NCI-H1417 (cell line): ENCODE measurements around the gene ITPR3.

ENCODE experiments used
- DNase-seq, 3 experiments: peaks; one replicate each; lab custom pipeline; 2025; lab: John Stamatoyannopoulos, UW

The ITPR3 gene

DNA sequence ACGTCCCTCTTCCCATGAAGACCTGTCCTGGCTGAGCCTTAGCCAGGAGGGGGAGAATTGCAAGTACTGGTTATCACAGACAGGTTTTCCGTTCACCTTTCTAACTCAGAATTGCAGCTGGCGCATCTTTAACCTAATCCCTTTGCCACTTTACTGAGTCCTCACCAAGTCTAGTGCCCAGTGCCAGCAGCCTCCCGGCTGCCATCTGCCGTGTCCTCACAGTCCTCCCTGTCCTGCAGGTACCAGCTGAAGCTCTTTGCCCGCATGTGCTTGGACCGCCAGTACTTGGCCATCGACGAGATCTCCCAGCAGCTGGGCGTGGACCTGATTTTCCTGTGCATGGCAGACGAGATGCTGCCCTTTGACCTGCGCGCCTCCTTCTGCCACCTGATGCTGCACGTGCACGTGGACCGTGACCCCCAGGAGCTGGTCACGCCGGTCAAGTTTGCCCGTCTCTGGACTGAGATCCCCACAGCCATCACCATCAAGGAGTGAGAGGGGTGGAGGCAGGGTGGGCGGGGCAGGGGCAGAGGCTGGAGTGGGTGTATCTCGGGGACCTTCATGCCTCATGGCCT is 49.1 kb downstream of the ITPR3 start:
- DNase-seq: no peak

DNA sequence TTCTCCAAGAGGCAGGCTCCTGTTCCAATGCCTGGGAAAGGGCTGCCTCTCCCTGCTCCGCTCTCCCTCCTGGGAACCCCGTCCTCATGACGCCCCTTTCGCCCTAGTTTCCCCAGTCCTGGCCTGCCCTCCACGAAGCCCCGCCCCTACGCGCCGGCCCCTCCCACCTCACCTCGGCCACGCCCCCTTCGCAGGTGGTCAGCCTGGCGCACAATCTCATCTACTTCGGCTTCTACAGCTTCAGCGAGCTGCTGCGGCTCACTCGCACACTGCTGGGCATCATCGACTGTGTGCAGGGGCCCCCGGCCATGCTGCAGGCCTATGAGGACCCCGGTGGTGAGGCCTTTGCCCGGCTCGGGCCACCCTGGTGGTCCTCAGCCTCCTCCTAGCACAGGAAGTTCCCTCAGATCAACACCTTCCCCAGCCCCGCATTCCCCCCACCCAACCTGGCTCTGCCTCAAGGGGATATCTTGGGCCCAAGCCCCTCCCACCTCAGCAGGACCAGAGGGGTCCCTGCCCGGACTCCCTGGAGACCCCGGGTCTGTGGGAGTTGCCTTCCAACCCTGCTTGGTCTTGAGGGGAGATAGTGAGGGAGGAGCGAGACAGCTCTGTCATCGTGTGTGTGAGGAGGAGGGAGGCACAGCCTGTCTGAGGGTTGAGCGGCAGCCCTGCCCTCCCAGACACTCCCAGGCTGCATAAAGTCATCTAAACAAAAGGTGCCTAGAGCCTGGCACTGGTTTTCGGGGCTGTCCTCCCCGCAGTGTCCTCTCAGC is 50.0 kb downstream of the ITPR3 start:
- DNase-seq: no peak

DNA sequence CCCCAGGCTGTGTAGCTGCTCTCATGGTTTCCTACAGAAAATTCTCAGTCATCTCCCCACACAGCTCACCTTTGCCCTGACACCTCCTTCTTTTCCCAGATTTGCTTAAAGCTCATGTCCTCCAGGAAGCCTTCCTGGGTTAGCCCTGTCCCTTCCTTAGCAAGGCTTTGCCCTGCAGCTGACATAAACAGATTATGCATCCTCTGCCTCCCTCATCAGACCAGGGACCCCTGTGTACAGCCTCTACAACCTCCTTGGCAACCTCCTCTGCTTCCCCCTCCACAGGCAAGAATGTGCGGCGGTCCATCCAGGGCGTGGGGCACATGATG is 50.6 kb downstream of the ITPR3 start:
- DNase-seq: no peak

DNA sequence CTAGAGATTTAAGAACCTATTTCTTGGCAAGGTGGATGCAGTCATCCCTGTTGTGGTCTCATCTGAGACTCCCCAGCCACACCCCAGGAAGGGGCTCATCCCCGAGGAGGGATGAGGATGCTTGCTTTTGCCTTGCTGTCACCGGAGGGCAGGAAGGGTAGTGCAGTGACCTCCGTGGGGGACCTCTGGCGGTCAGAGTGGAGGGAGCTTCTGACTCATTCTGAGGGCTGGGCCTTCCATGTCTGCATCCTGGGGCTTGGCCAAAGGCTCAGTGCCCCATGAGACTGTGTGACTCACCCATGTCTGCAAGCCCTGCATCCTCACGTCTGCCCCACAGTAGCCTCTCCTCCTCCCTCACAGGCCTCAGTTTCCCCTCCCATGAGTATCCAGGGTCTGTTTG is 51.7 kb downstream of the ITPR3 start:
- no peak for DNase-seq

DNA sequence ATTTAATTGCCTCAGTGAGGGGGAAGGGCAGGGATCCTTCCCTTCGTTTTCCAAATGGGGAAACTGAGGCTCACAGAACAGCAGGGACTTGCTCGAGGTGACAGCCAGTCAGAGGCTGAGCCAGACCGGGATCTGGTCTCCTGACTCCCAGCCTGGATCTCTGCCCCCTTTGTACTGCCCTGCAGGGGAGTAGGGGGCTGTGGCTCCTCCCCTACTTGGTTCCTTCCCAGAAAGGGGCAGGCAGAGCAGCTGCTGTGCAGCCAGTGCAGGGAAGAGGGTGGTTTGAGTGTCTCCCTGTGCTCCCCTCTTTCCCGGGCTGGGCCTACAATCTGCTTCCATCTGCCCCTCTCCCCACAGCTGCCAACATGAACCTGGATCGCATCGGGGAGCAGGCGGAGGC is 52.7 kb downstream of the ITPR3 start:
- DNase-seq: no peak

DNA sequence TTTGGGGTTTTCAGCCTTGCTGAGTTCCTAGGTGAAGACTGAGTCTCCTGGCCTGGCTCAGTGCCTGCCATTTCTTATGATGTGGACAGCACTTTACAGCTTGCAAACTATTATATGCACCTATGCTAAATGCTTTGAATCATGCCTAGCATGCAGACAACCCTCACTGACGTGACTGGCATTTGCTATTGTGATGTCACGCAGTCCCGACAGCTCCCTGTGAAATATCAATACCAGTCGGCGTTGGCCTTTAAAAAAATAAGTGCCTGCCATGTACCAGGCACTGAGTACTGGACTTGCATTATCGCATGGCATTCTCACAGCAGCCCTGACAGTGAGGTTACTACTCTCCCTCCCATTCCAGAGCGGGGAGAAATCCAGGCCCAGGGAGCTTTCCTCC is 54.8 kb downstream of the ITPR3 start:
- no peak for DNase-seq

DNA sequence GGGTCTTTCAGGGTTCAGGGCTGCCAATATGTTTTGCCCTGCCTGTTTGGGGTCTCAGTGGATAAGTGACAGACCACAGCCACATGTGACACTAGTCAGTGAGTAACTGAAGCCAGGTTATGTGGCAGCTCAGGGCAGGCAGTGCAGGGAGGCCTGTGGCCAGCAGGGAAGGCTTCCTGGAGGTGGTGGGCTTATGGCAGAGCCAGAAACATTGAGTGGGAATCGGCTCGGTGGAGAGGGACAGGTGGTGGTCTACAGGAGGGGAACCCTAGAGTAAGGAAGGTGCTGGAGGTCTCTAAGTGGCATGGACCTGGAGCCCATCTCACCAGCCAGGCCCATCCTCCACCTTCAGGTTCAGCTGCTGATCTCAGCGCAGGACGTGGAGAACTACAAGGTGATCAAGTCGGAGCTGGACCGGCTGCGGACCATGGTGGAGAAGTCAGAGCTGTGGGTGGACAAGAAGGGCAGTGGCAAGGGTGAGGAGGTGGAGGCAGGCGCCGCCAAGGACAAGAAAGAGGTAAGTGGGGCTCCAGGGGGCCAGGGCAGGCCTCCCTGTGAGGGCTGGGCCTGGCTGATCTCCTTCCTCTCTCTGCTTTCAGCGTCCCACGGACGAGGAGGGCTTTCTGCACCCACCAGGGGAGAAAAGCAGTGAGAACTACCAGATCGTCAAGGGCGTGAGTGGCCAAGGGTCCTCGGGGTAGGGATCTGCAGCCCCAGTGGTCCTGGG is 55.5 kb downstream of the ITPR3 start:
- no peak for DNase-seq

DNA sequence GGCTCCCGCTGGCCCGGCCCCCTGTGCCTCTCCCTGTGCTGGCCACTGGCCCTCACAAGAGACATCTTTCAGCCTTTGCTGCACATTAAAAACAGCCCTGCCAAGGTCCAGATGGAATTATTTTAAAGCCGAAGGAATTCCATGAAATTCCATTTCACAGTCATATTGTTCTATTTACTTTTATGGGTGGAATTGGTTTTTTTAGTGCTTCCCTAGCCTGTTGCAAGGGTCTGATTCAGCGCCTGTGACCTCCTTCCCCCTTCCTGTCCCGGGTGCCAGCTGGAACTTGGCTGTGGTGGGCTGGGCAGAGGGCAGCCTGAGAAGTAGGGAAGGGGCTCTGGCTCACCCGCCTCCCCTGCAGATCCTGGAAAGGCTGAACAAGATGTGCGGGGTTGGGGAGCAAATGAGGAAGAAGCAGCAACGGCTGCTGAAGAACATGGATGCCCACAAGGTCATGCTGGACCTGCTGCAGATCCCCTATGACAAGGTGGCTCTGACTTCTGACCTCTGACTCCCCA is 56.1 kb downstream of the ITPR3 start:
- no peak for DNase-seq

DNA sequence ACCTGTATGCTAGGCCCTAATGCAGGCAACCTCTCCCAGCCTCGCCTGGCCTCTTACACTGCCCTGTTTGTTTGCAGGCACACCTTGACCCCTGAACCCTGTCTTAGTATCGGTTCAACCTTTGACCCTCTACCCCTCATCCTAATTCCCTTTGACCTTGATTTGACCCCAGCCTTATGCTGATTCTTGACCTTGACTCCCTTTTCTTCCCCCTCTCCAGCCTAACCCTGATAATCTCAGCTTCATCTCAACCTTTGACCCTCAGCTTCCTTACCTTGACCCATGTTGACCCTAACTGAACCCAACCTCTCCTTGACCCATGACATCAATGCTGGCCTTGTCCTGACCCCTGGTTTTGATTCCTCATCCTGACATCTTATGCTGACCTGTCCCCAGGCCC is 56.6 kb downstream of the ITPR3 start:
- DNase-seq: no peak

DNA sequence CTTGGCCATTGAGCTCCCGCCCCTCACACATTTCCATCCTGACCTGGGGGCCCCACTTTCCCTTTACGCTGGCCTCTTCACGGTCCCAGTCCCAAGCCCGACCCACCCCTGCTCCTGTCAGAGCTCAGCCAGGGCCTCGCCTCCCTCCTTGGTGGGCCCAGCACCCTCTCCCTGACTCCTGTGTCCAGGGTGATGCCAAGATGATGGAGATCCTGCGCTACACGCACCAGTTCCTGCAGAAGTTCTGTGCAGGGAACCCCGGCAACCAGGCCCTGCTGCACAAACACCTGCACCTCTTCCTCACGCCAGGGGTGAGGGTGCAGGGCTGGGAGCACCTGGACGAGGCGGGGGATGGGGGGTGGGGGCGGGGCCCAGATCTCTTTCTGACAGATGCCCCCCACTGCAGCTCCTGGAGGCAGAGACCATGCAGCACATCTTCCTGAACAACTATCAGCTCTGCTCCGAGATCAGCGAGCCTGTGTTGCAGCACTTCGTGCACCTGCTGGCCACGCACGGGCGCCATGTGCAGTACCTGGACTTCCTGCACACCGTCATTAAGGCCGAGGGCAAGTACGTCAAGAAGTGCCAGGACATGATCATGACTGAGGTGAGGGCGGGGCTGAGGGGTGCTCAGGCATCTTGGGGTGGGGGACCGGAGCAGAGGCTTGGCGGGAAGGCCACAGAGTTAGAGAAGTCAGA is 57.3 kb downstream of the ITPR3 start:
- DNase-seq: no peak

DNA sequence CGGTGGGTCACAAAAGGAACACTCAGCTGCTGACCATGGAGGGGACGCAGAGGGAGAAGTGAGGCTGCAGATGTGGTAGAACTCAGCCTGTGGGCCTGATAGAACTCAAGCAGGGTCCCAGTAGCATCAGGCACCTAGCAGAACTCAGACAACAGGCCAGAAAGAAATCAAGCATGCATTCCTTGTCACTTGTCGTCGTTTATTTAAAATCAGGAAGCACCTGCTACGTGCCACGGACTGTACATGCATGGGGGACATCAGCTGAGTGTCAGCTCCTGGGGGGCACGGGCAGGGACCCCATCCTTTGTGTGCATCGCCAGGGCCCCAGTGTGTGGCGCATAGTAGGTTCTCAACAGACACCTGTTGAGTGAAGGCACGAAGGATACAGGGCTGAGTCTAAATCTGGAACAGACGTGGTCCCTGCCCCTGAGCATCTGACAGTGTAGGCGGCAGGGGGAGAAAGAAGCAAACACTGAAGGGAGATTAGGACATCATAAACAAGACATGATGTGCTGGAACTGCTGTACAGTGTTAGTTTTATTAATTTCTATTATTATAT is 57.9 kb downstream of the ITPR3 start:
- no peak for DNase-seq

DNA sequence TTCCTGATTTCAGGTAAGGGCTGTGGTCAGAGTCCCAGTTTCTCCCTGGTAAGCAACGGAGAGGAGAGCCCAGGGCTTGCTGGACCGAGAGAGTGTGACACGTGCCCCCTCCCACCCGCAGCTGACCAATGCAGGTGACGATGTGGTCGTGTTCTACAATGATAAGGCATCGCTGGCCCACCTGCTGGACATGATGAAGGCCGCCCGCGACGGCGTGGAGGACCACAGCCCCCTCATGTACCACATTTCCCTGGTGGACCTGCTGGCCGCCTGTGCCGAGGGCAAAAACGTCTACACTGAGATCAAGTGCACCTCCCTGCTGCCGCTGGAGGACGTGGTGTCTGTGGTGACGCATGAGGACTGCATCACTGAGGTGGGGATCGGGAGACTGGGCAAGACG is 58.6 kb downstream of the ITPR3 start:
- DNase-seq: no peak

DNA sequence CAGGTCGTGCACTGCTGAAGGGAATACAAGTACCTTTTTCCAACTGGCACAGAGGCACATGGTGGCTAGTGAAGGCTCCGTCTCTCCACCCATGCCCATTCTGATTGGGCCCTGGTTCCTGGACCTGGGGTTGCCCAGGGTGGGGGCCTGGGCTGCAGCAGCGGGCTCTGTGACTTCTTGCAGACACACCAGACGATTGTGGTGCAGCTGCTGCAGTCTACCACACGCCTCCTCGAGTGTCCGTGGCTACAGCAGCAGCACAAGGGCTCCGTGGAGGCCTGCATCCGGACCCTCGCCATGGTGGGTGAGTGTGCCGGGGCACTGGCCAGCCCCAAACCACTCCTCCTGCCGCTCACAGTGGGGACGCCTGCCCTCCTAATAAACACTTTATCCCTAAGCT is 61.2 kb downstream of the ITPR3 start:
- DNase-seq: no peak

DNA sequence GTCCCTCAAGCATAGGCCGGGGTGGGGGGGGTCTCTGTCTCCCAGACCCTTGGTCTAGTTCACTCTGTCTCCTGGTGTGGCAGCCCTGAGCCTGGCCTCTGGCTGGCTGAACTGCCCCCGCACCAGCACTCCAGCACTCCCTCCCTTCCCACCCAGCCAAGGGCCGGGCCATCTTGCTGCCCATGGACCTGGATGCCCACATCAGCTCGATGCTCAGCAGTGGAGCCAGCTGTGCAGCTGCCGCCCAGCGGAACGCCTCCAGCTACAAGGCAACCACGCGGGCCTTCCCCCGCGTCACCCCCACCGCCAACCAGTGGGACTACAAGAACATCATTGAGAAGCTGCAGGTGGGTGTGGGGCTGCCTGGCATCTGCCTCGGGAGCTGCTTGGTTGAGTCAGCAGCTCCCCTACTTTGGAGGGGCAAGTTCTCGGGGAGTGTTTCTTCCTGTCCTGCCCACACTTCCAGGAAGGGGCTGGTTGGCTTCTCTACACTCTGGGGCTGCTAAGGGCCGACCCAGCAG is 62.0 kb downstream of the ITPR3 start:
- peak in 1 of 3 experiments; percentile 4 for DNase-seq

DNA sequence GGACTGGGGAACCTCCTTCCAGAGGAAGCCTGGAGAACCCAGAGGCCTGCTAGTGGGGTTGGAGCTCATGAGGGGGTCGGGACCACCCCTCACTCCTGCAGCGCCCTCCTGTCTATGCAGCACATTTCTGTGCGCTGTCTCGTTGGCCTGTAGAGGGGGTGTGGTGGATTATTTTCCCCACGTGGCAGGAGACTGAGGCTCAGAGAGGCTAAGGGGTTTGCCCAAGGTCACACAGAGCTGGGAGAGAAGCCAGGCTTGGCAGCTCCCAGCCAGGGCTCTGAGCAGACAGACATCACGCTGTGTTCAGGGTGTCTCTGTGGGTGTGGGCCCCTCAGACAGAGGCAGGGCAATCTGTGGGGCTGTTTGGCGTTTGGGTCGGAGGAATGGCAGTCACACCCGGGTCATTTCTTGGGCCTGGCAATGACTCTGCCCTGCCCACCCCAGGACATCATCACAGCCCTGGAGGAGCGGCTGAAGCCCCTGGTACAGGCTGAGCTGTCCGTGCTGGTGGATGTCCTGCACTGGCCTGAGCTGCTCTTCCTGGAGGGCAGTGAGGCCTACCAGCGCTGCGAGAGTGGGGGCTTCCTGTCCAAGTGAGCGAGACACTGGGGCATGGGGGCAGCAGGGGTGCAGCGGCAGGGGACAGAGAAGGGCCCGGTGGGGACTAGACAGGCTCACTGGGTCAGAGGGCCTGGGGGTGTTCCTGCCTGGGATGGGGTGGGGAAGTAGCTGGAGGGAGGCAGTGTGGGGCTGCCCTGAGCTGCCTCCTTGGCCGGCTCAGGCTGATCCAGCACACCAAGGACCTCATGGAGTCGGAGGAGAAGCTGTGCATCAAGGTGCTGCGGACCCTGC is 62.7 kb downstream of the ITPR3 start:
- no peak for DNase-seq

DNA sequence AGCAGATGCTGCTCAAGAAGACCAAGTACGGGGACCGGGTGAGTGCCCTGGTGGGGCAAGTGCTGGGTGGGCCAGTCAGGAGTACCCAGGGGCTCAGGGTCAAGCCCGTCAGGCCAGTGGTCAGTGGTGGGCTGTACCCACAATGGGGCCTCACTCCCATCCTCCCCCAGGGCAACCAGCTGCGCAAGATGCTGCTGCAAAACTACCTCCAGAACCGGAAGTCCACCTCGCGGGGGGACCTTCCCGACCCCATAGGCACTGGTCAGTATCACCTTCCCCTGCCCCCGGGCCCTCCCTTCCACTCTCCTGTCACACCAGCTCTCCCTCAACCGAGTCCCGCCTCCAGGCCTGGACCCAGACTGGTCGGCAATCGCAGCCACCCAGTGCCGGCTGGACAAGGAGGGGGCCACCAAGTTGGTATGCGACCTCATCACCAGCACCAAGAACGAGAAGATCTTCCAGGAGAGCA is 63.3 kb downstream of the ITPR3 start:
- no peak for DNase-seq

DNA sequence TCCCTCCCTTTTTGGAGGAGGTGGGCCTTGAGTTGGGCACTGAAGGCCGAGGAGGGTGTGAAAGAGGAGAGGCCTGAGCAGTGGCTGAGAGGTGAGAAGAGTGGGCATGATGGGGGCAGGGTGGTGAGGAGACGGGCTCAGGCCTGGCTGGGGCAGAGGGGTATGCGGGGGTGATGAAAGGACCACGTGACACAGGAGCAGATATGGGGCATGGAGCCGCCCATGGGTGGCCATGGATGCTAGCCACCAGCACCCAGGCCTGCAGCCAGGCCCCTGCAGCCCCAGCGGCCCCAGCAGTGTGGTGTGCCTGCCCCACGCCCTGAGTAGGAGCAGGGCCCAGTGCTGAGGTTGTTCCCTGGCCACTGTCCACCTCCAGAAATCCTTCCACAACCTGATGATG is 63.9 kb downstream of the ITPR3 start:
- no peak for DNase-seq

DNA sequence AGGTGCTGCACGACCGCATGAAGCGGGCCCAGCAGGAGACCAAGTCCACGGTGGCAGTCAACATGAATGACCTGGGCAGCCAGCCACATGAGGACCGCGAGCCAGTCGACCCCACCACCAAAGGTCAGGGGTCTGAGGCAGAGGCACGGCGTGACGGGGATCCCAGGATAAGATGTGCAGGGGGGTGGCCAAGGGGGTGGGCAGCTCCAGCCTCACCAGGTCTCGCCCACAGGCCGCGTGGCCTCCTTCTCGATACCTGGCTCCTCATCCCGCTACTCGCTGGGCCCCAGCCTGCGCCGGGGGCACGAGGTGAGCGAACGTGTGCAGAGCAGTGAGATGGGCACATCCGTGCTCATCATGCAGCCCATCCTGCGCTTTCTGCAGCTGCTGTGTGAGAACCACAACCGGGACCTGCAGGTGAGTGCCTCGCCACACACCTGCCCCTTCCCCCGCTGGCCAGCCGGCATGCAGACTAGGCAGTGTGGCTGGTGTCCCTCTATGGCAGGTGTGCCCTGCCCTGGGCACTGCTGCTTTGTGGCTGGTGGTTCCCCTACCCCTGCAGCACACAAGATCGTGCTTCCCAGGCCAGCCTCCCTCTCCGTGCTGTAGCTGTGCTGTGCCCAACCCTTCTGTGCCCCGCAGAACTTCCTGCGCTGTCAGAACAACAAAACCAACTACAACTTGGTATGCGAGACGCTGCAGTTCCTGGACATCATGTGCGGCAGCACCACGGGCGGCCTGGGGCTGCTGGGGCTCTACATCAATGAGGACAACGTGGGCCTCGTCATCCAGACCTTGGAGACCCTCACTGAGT is 64.5 kb downstream of the ITPR3 start:
- DNase-seq: no peak

DNA sequence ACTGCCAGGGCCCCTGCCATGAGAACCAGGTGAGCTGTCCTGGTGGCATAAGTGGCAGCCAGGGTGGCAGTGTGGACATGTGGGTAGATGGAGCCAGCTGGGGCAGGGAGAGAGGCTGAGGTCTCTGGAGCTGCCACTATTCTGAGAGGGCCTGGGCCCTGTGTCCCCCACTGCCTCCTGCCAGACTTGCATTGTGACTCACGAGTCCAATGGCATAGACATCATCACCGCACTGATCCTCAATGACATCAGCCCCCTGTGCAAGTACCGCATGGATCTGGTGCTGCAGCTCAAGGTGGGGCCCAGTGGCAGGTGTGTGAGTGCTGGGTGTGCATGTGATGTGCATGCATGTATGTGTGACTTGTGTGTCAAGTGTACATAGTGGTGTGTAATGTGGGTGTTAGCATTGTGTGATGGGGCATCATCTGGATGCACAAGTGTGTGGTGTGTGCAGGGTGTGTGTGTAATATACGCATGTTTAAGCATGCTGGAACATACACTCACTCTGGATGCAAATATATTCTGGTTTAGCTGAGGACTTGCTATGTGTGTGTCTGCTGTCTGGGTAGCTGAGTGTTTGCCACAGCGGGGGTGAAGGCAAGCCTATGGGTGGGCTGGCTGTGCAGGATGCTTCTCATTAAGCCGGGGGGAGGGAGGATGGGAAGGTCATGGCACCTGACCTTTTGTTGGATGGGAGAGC is 65.3 kb downstream of the ITPR3 start:
- no peak for DNase-seq
